Measurements from ENCODE around the gene CATSPER3. TPM values are rescaled to one million over a fixed set of nuclear protein-coding genes. Genes with fewer than 3 reads are reported as not detected.

Gene CATSPER3
- total and polyA plus RNA-seq, 4 donors: 0.33 to 0.79 (median 0.75) TPM; not detected in 1

GRCh38 chr5:135026645-135027265, 59.0 kb downstream of the CATSPER3 start:
- Histone ChIP-seq H3K27ac (ENCODE audit: low read depth, low read length) (no peak overlapping the region), H3K36me3 (ENCODE audit: control insufficient read depth, insufficient read depth, low read length) (no peaks in the 10 kb centered on the region), H3K9me3 (ENCODE audit: control insufficient read depth, insufficient read depth, low read length) (no peaks in the 10 kb centered on the region), H3K4me3 (ENCODE audit: low read depth, low read length) (no peak overlapping the region), H3K27me3 (ENCODE audit: control insufficient read depth, insufficient read depth, low read length) (peaks cover 74% of the 10 kb centered on the region), H3K4me1 (ENCODE audit: control insufficient read depth, insufficient read depth, low read length) (peaks cover 32% of the 10 kb centered on the region)
- no peak for DNase-seq (ENCODE audit: low read depth in 4 of 6, low spot score in 6 of 6)
- WGBS (ENCODE audit: insufficient coverage): 27% methylated on average over 11 of the region's 12 CpGs

- Histone ChIP-seq H3K27ac (ENCODE audit: low read depth, low read length) (no peak overlapping the region), H3K4me1 (ENCODE audit: control insufficient read depth, insufficient read depth, low read length) (peaks cover 32% of the 10 kb centered on the region), H3K27me3 (ENCODE audit: control insufficient read depth, insufficient read depth, low read length) (peaks cover 79% of the 10 kb centered on the region), H3K4me3 (ENCODE audit: low read depth, low read length) (no peak overlapping the region), H3K36me3 (ENCODE audit: control insufficient read depth, insufficient read depth, low read length) (no peaks in the 10 kb centered on the region), H3K9me3 (ENCODE audit: control insufficient read depth, insufficient read depth, low read length) (no peaks in the 10 kb centered on the region)
- 4% methylated on average over 26 of the region's 29 CpGs for WGBS (ENCODE audit: insufficient coverage)
- no peak for DNase-seq (ENCODE audit: low read depth in 4 of 6, low spot score in 6 of 6)
Measured at GRCh38 chr5:135027266-135027696, 59.6 kb downstream of the CATSPER3 start.

- Histone ChIP-seq H3K9me3 (ENCODE audit: control insufficient read depth, insufficient read depth, low read length) (no peaks in the 10 kb centered on the region), H3K4me1 (ENCODE audit: control insufficient read depth, insufficient read depth, low read length) (peaks cover 36% of the 10 kb centered on the region), H3K4me3 (ENCODE audit: low read depth, low read length) (no peak overlapping the region), H3K27me3 (ENCODE audit: control insufficient read depth, insufficient read depth, low read length) (peaks cover 86% of the 10 kb centered on the region), H3K27ac (ENCODE audit: low read depth, low read length) (no peak overlapping the region), H3K36me3 (ENCODE audit: control insufficient read depth, insufficient read depth, low read length) (no peaks in the 10 kb centered on the region)
- 2% methylated on average over 71 of the region's 79 CpGs for WGBS (ENCODE audit: insufficient coverage)
- no peak for DNase-seq (ENCODE audit: low read depth in 4 of 6, low spot score in 6 of 6)
Measured at GRCh38 chr5:135027697-135028615, 60.2 kb downstream of the CATSPER3 start.

- peak in 1 of 6 donors; percentile 35 for DNase-seq (ENCODE audit: low read depth in 4 of 6, low spot score in 6 of 6)
- 1% methylated on average over 62 of the region's 62 CpGs for WGBS (ENCODE audit: insufficient coverage)
- H3K27ac ChIP-seq (ENCODE audit: low read depth, low read length): no peak overlapping the region
- H3K36me3 ChIP-seq (ENCODE audit: control insufficient read depth, insufficient read depth, low read length): no peaks in the 10 kb centered on the region
- peaks cover 90% of the 10 kb centered on the region for H3K27me3 ChIP-seq (ENCODE audit: control insufficient read depth, insufficient read depth, low read length)
- H3K9me3 ChIP-seq (ENCODE audit: control insufficient read depth, insufficient read depth, low read length): no peaks in the 10 kb centered on the region
- peaks cover 43% of the 10 kb centered on the region for H3K4me1 ChIP-seq (ENCODE audit: control insufficient read depth, insufficient read depth, low read length)
- H3K4me3 ChIP-seq (ENCODE audit: low read depth, low read length): no peak overlapping the region
Measured at GRCh38 chr5:135028791-135029476, 61.2 kb downstream of the CATSPER3 start.

- peak in 2 of 6 donors; percentile 51 to 73 for DNase-seq (ENCODE audit: low read depth in 4 of 6, low spot score in 6 of 6)
- Histone ChIP-seq H3K4me3 (ENCODE audit: low read depth, low read length) (no peak overlapping the region), H3K36me3 (ENCODE audit: control insufficient read depth, insufficient read depth, low read length) (no peaks in the 10 kb centered on the region), H3K4me1 (ENCODE audit: control insufficient read depth, insufficient read depth, low read length) (peaks cover 43% of the 10 kb centered on the region), H3K27me3 (ENCODE audit: control insufficient read depth, insufficient read depth, low read length) (peaks cover 94% of the 10 kb centered on the region), H3K9me3 (ENCODE audit: control insufficient read depth, insufficient read depth, low read length) (no peaks in the 10 kb centered on the region), H3K27ac (ENCODE audit: low read depth, low read length) (no peak overlapping the region)
- 5% methylated on average over 15 of the region's 15 CpGs for WGBS (ENCODE audit: insufficient coverage)
Measured at GRCh38 chr5:135029477-135030122, 61.9 kb downstream of the CATSPER3 start.

GRCh38 chr5:135030123-135030955, 62.6 kb downstream of the CATSPER3 start:
- no peaks in the 10 kb centered on the region for H3K9me3 ChIP-seq (ENCODE audit: control insufficient read depth, insufficient read depth, low read length)
- WGBS (ENCODE audit: insufficient coverage): 4% methylated on average over 9 of the region's 13 CpGs
- peak in 1 of 6 donors; percentile 25 for DNase-seq (ENCODE audit: low read depth in 4 of 6, low spot score in 6 of 6)
- H3K27me3 ChIP-seq (ENCODE audit: control insufficient read depth, insufficient read depth, low read length): peaks cover 94% of the 10 kb centered on the region
- no peak overlapping the region for H3K4me3 ChIP-seq (ENCODE audit: low read depth, low read length)
- no peaks in the 10 kb centered on the region for H3K36me3 ChIP-seq (ENCODE audit: control insufficient read depth, insufficient read depth, low read length)
- no peak overlapping the region for H3K27ac ChIP-seq (ENCODE audit: low read depth, low read length)
- peaks cover 43% of the 10 kb centered on the region for H3K4me1 ChIP-seq (ENCODE audit: control insufficient read depth, insufficient read depth, low read length)

GRCh38 chr5:135030956-135031812, 63.5 kb downstream of the CATSPER3 start:
- no peaks in the 10 kb centered on the region for H3K9me3 ChIP-seq (ENCODE audit: control insufficient read depth, insufficient read depth, low read length)
- no peaks in the 10 kb centered on the region for H3K36me3 ChIP-seq (ENCODE audit: control insufficient read depth, insufficient read depth, low read length)
- H3K4me3 ChIP-seq (ENCODE audit: low read depth, low read length): no peak overlapping the region
- peaks cover 43% of the 10 kb centered on the region for H3K4me1 ChIP-seq (ENCODE audit: control insufficient read depth, insufficient read depth, low read length)
- H3K27me3 ChIP-seq (ENCODE audit: control insufficient read depth, insufficient read depth, low read length): peaks cover 93% of the 10 kb centered on the region
- no peak overlapping the region for H3K27ac ChIP-seq (ENCODE audit: low read depth, low read length)
- WGBS (ENCODE audit: insufficient coverage): under 1% methylated on average over 57 of the region's 57 CpGs
- peak in 1 of 6 donors; percentile 28 for DNase-seq (ENCODE audit: low read depth in 4 of 6, low spot score in 6 of 6)
